ENCODE results near the gene ASCL3. TPM values are rescaled to one million over a fixed set of nuclear protein-coding genes. Genes with fewer than 3 reads are reported as not detected.

ASCL3 gene
- total and polyA plus RNA-seq, 2 of the 8 experiments (the other 6 are each of a cell fraction or from before 2014, with no cell fraction given) = not detected

- DNase-seq (ENCODE audit: low read depth in 1 of 2, low spot score in 2 of 2) (no peak), FAIRE-seq (no peak)
- H3K27ac ChIP-seq (ENCODE audit: low read depth, low read length) = no peak overlapping the region
- H3K18ac ChIP-seq (ENCODE audit: extremely low read depth, low read length) = no peak overlapping the region
- no peaks in the 10 kb centered on the region for H3K4me1 ChIP-seq (replicated peaks in 1 of 4; ENCODE audit: control insufficient read depth in 3 of 4, insufficient read depth in 4 of 4, low read length in 3 of 4)
- no peak overlapping the region for H2BK12ac ChIP-seq (ENCODE audit: low read depth, low read length)
- ChIA-PET POLR2A (ENCODE audit: partially characterized antibody) (no interaction called here), CTCF (ENCODE audit: partially characterized antibody) (interaction anchor here (0.5 to 1.9 kb wide), 4 partner anchors 8 to 157 kb away, joined by 3 to 4 read pairs (median 4); no protein-coding TSS in a partner anchor)
- no peak overlapping the region for H2BK5ac ChIP-seq (ENCODE audit: low read depth, low read length)
- 94% methylated on average over 2 of the region's 2 CpGs; no CpG with 5 or more reads in 1 of the 2 experiments for WGBS, 2 experiments (ENCODE audit: extremely low coverage in 1 of 2, insufficient coverage in 1 of 2, insufficient read length in 1 of 2, insufficient replicate concordance in 2 of 2, low coverage in 1 of 2, low lambda C conversion rate in 2 of 2, missing lambda C conversion rate in 1 of 2)
- H4K8ac ChIP-seq (ENCODE audit: extremely low read depth, insufficient read depth, low read length) = no peak overlapping the region
- no peak overlapping the region for H2BK15ac ChIP-seq (ENCODE audit: low read length)
- H2BK120ac ChIP-seq (replicated peaks; ENCODE audit: low read depth, low read length) = no peak overlapping the region
- H3K14ac ChIP-seq (ENCODE audit: insufficient read length) = no peak overlapping the region
- no peak overlapping the region for H4K91ac ChIP-seq (replicated peaks; ENCODE audit: insufficient read length, low read length)
- H3K9ac ChIP-seq (replicated peaks in 1 of 4; ENCODE audit: extremely low read depth in 1 of 4, low read depth in 3 of 4, low read length in 3 of 4) = no peak overlapping the region
- no peak overlapping the region for H3K4me2 ChIP-seq (ENCODE audit: insufficient read depth in 1 of 2, low read depth in 2 of 2, low read length in 2 of 2)
- H3K27me3 ChIP-seq (replicated peaks in 1 of 4; ENCODE audit: control insufficient read depth in 3 of 4, extremely low read depth in 1 of 4, insufficient read depth in 3 of 4, low read length in 3 of 4) = no peaks in the 10 kb centered on the region
- no peaks in the 10 kb centered on the region for H3K79me1 ChIP-seq (ENCODE audit: low read depth, low read length)
- no peaks in the 10 kb centered on the region for H4K20me1 ChIP-seq (replicated peaks in 1 of 2; ENCODE audit: control insufficient read depth in 1 of 2, insufficient read depth in 2 of 2, low read length in 2 of 2)
- H3K56ac ChIP-seq (replicated peaks; ENCODE audit: insufficient read length, low read depth, low read length) = no peak overlapping the region
- H3K36me3 ChIP-seq (ENCODE audit: control insufficient read depth in 2 of 4, insufficient read depth in 4 of 4, low read length in 3 of 4) = no peaks in the 10 kb centered on the region
- H2AK5ac ChIP-seq (ENCODE audit: low read depth, low read length) = no peak overlapping the region
- H3K23me2 ChIP-seq (ENCODE audit: low read depth, low read length) = no peaks in the 10 kb centered on the region
- no peak overlapping the region for H2AFZ ChIP-seq (ENCODE audit: low read length)
- no peak overlapping the region for H3K4me3 ChIP-seq (ENCODE audit: extremely low read depth in 1 of 4, insufficient read depth in 2 of 4, low read depth in 3 of 4, low read length in 4 of 4)
- H3K9me3 ChIP-seq (ENCODE audit: insufficient read depth in 2 of 2, low read depth in 1 of 2, low read length in 1 of 2) = no peaks in the 10 kb centered on the region; a peak in 1 of 4 replicates
- H3K23ac ChIP-seq (ENCODE audit: insufficient read length) = no peak overlapping the region
- no peak overlapping the region for H3K4ac ChIP-seq (replicated peaks; ENCODE audit: insufficient read length, low read depth, low read length)
- no peaks in the 10 kb centered on the region for H3K79me2 ChIP-seq (ENCODE audit: control insufficient read depth in 1 of 2, insufficient read depth in 2 of 2, low read length in 2 of 2)
- no peak overlapping the region for H4K5ac ChIP-seq (ENCODE audit: insufficient read length, low read depth, low read length)
- no peak overlapping the region for H2BK20ac ChIP-seq (ENCODE audit: low read length)
- no peak for TF ChIP-seq EP300 (IDR thresholded peaks at IDR 0.05; ENCODE audit: borderline replicate concordance in 1 of 2, low read depth in 2 of 2, low read length in 2 of 2)
- TF ChIP-seq SIX5 (IDR thresholded peaks at IDR 0.05; ENCODE audit: low read depth, low read length) = no peak
- TF ChIP-seq SIRT6 (IDR thresholded peaks at IDR 0.05; ENCODE audit: low read length) = no peak
- no peak for TF ChIP-seq CTCF (IDR thresholded peaks at IDR 0.05; ENCODE audit: control extremely low read depth in 1 of 3, insufficient read depth in 1 of 3, low read depth in 1 of 3, low read length in 3 of 3)
- TF ChIP-seq YY1 (IDR thresholded peaks at IDR 0.05; ENCODE audit: low read depth, low read length) = no peak
- TF ChIP-seq RAD21 (IDR thresholded peaks at IDR 0.05 in 1 of 2, conservative IDR thresholded peaks at IDR 0.05 in 1 of 2; ENCODE audit: low read depth in 2 of 2, low read length in 2 of 2) = no peak
- no peak for TF ChIP-seq SP2 (IDR thresholded peaks at IDR 0.05; ENCODE audit: low read length)
- no peak for TF ChIP-seq CHD1 (IDR thresholded peaks at IDR 0.05; ENCODE audit: low read depth, low read length)
- no peak for TF ChIP-seq RFX5 (IDR thresholded peaks at IDR 0.05; ENCODE audit: borderline replicate concordance, low read depth, low read length)
- no peak for TF ChIP-seq PHF8 (conservative IDR thresholded peaks at IDR 0.05; ENCODE audit: low read depth, low read length)
- TF ChIP-seq KDM1A (IDR thresholded peaks at IDR 0.05; ENCODE audit: borderline replicate concordance, low read length) = no peak
- TF ChIP-seq SUZ12 (IDR thresholded peaks at IDR 0.05; ENCODE audit: low read length) = no peak
These were observed 40.7 kb upstream of the ASCL3 start for GRCh38 chr11:8983552-8983951.

Data from H1 (cell line).